Measurements from ENCODE around the gene DCP1B. TPM values are rescaled to one million over a fixed set of nuclear protein-coding genes. Genes with fewer than 3 reads are reported as not detected.

DCP1B gene
- total RNA-seq, 1 donor from 2014 or later, result 1.6 TPM

Other genes with a start within 250 kb of the DCP1B start
- not detected for gene LRTM2, start 183.9 kb downstream of the DCP1B start, total RNA-seq
- 1.0 TPM for gene CACNA2D4, start 85.8 kb downstream of the DCP1B start, total RNA-seq
- 151 TPM for gene CACNA1C, start 48.5 kb upstream of the DCP1B start, total RNA-seq

Data from Right ventricle myocardium superior (tissue), 1 donor.